ENCODE data around the gene PYCR2. TPM values are rescaled to one million over a fixed set of nuclear protein-coding genes. Genes with fewer than 3 reads are reported as not detected.
A peak's percentile ranks its signal among the peaks of the same experiment; 100 is the strongest.

Gene PYCR2
- total and polyA plus RNA-seq, 2 donors (not counting 1 experiment from before 2014, with no cell fraction given), result 28.6 to 32.4 TPM

GRCh38 chr1:225897595-225898514 lies 26.2 kb downstream of the PYCR2 start:
- H3K4me1 ChIP-seq (ENCODE audit: control insufficient read depth, extremely low read depth, insufficient read depth, low read length), result no peaks in the 10 kb centered on the region
- H3K9me3 ChIP-seq (ENCODE audit: control insufficient read depth, insufficient read depth, low read depth, low read length), result no peaks in the 10 kb centered on the region
- H4K20me1 ChIP-seq (ENCODE audit: control insufficient read depth, extremely low read depth, insufficient read depth, low read length), result no peaks in the 10 kb centered on the region
- TF ChIP-seq, protein P1, sequence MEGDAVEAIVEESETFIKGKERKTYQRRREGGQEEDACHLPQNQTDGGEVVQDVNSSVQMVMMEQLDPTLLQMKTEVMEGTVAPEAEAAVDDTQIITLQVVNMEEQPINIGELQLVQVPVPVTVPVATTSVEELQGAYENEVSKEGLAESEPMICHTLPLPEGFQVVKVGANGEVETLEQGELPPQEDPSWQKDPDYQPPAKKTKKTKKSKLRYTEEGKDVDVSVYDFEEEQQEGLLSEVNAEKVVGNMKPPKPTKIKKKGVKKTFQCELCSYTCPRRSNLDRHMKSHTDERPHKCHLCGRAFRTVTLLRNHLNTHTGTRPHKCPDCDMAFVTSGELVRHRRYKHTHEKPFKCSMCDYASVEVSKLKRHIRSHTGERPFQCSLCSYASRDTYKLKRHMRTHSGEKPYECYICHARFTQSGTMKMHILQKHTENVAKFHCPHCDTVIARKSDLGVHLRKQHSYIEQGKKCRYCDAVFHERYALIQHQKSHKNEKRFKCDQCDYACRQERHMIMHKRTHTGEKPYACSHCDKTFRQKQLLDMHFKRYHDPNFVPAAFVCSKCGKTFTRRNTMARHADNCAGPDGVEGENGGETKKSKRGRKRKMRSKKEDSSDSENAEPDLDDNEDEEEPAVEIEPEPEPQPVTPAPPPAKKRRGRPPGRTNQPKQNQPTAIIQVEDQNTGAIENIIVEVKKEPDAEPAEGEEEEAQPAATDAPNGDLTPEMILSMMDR (conservative IDR thresholded peaks at IDR 0.05 in 1 of 2, IDR thresholded peaks at IDR 0.05 in 1 of 2; ENCODE audit: low read depth in 1 of 2, low read length in 2 of 2), result no peak
- no peak for TF ChIP-seq EZH2 (IDR thresholded peaks at IDR 0.05; ENCODE audit: low read length, missing control alignments)
- no peaks in the 10 kb centered on the region for H3K27me3 ChIP-seq (ENCODE audit: control insufficient read depth, insufficient read depth, low read length)
- H3K4me2 ChIP-seq (ENCODE audit: extremely low read depth, insufficient read depth, low read length), result no peak overlapping the region
- no peaks in the 10 kb centered on the region for H3K79me2 ChIP-seq (ENCODE audit: control insufficient read depth, insufficient read depth, low read length)
- H3K9ac ChIP-seq (ENCODE audit: insufficient read depth, low read length), result no peak overlapping the region
- H3K36me3 ChIP-seq (ENCODE audit: control insufficient read depth, insufficient read depth, low read length), result no peaks in the 10 kb centered on the region
- DNase-seq (ENCODE audit: low read depth in 2 of 2), result no peak
- H3K27ac ChIP-seq (ENCODE audit: insufficient read depth, low read length), result no peak overlapping the region
- H3K4me3 ChIP-seq (replicated peaks in 1 of 4; ENCODE audit: control extremely low read depth in 1 of 4, insufficient read depth in 1 of 4, low read depth in 3 of 4, low read length in 4 of 4), result no peak overlapping the region
- no peak overlapping the region for H2AFZ ChIP-seq (ENCODE audit: low read length)

DNA sequence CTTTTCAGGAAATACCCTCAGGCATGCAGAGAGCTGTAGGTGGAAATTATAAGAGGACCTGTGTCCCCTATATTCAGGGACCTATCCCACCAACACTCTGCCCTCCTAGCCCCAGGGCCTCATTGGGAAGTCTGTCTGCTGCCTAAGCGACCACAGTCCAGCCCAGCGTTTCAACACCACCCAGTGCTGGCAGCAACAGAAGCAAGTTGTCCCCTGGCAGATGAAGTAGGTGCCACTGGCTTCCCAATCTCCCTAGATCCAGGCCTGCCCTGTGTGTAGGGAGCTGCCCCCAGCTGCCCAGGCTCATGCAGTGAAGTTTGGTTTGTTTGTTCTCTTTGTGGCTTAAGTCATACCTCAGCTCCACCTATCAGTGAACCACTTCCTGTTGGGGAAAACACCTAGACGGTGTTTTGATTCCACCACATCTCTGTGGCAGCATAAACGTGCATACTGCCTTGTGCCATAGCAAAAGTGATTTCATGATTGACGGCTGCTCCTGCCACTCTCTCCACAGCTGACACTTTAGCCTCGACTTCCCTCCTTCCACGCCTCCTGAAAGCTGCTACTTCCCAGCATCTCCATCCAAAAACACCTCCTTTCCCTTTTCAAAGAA lies 27.0 kb downstream of the PYCR2 start:
- Histone ChIP-seq H3K27me3 (ENCODE audit: control insufficient read depth, insufficient read depth, low read length) (no peaks in the 10 kb centered on the region), H3K79me2 (ENCODE audit: control insufficient read depth, insufficient read depth, low read length) (no peaks in the 10 kb centered on the region), H3K36me3 (ENCODE audit: control insufficient read depth, insufficient read depth, low read length) (no peaks in the 10 kb centered on the region), H3K4me1 (ENCODE audit: control insufficient read depth, extremely low read depth, insufficient read depth, low read length) (no peaks in the 10 kb centered on the region), H3K9ac (ENCODE audit: insufficient read depth, low read length) (no peak overlapping the region), H3K9me3 (ENCODE audit: control insufficient read depth, insufficient read depth, low read depth, low read length) (no peaks in the 10 kb centered on the region), H2AFZ (ENCODE audit: low read length) (no peak overlapping the region), H3K4me2 (ENCODE audit: extremely low read depth, insufficient read depth, low read length) (no peak overlapping the region), H3K4me3 (replicated peaks in 1 of 4; ENCODE audit: control extremely low read depth in 1 of 4, insufficient read depth in 1 of 4, low read depth in 3 of 4, low read length in 4 of 4) (no peak overlapping the region), H4K20me1 (ENCODE audit: control insufficient read depth, extremely low read depth, insufficient read depth, low read length) (no peaks in the 10 kb centered on the region), H3K27ac (ENCODE audit: insufficient read depth, low read length) (no peak overlapping the region)
- DNase-seq (ENCODE audit: low read depth in 2 of 2), result peak in 1 of 2 donors; percentile 20
- TF ChIP-seq EZH2 (IDR thresholded peaks at IDR 0.05; ENCODE audit: low read length, missing control alignments), result no peak
- TF ChIP-seq, protein P1 (conservative IDR thresholded peaks at IDR 0.05 in 1 of 2, IDR thresholded peaks at IDR 0.05 in 1 of 2; ENCODE audit: low read depth in 1 of 2, low read length in 2 of 2), result no peak

DNA sequence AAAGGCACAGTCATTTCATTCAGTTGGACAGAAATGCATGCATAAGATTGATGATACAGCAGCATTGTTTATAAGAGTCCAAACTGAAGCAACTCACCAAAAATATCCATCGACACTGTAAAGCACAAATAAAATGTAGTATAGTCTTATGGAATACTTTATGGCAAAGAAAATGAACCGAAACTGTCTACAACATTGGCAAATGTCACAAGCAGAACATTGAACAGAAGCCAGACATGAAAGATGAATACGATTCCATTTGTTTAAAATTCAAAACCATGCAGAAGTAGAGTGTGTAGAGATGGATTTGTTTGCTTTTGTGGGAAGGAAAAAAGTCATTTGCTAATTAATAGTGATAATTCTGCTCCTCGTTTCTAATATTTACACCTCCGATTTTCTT lies 27.6 kb downstream of the PYCR2 start:
- no peak overlapping the region for H3K9ac ChIP-seq (ENCODE audit: insufficient read depth, low read length)
- H3K4me2 ChIP-seq (ENCODE audit: extremely low read depth, insufficient read depth, low read length), result no peak overlapping the region
- TF ChIP-seq EZH2 (IDR thresholded peaks at IDR 0.05; ENCODE audit: low read length, missing control alignments), result no peak
- TF ChIP-seq, protein P1 (conservative IDR thresholded peaks at IDR 0.05 in 1 of 2, IDR thresholded peaks at IDR 0.05 in 1 of 2; ENCODE audit: low read depth in 1 of 2, low read length in 2 of 2), result no peak
- no peaks in the 10 kb centered on the region for H3K27me3 ChIP-seq (ENCODE audit: control insufficient read depth, insufficient read depth, low read length)
- no peak for DNase-seq (ENCODE audit: low read depth in 2 of 2)
- no peaks in the 10 kb centered on the region for H3K79me2 ChIP-seq (ENCODE audit: control insufficient read depth, insufficient read depth, low read length)
- no peak overlapping the region for H2AFZ ChIP-seq (ENCODE audit: low read length)
- H3K36me3 ChIP-seq (ENCODE audit: control insufficient read depth, insufficient read depth, low read length), result no peaks in the 10 kb centered on the region
- no peak overlapping the region for H3K4me3 ChIP-seq (replicated peaks in 1 of 4; ENCODE audit: control extremely low read depth in 1 of 4, insufficient read depth in 1 of 4, low read depth in 3 of 4, low read length in 4 of 4)
- no peaks in the 10 kb centered on the region for H3K4me1 ChIP-seq (ENCODE audit: control insufficient read depth, extremely low read depth, insufficient read depth, low read length)
- no peaks in the 10 kb centered on the region for H4K20me1 ChIP-seq (ENCODE audit: control insufficient read depth, extremely low read depth, insufficient read depth, low read length)
- no peak overlapping the region for H3K27ac ChIP-seq (ENCODE audit: insufficient read depth, low read length)
- H3K9me3 ChIP-seq (ENCODE audit: control insufficient read depth, insufficient read depth, low read depth, low read length), result no peaks in the 10 kb centered on the region

Measured in fibroblast of lung (primary cell).